Ishikawa (cell line): ENCODE measurements around the gene LRP2BP.

Experiments
- CEBPB ChIP-seq: IDR thresholded peaks from 2 replicates; pipeline ENCODE4 v1.6.1; 2012
- CREB1 ChIP-seq: IDR thresholded peaks from 2 replicates; pipeline ENCODE4 v1.6.1; 2012; ENCODE audit warnings: low read depth
- EGR1 ChIP-seq: IDR thresholded peaks from 2 replicates; pipeline ENCODE4 v1.6.1; 2012
- EP300 ChIP-seq: IDR thresholded peaks from 2 replicates; pipeline ENCODE4 v1.6.1; 2012; ENCODE audit warnings: borderline replicate concordance
- FOXM1 ChIP-seq: IDR thresholded peaks from 2 replicates; pipeline ENCODE4 v1.6.1; 2012; ENCODE audit warnings: low read depth, borderline replicate concordance
- NFIC ChIP-seq: IDR thresholded peaks from 2 replicates; pipeline ENCODE4 v1.6.1; 2012
- RAD21 ChIP-seq: IDR thresholded peaks from 2 replicates; pipeline ENCODE4 v1.6.1; 2012; ENCODE audit warnings: low read depth
- TAF1 ChIP-seq: IDR thresholded peaks from 2 replicates; pipeline ENCODE4 v1.6.1; 2012; ENCODE audit warnings: low read depth, mild to moderate bottlenecking
- TCF12 ChIP-seq: IDR thresholded peaks from 2 replicates; pipeline ENCODE4 v1.6.1; 2012; ENCODE audit warnings: low read depth
- TEAD4 ChIP-seq: IDR thresholded peaks from 2 replicates; pipeline ENCODE4 v1.6.1; 2012
- YY1 ChIP-seq: IDR thresholded peaks from 2 replicates; pipeline ENCODE4 v1.6.1; 2012; ENCODE audit warnings: low read depth
- ZBTB7A ChIP-seq: IDR thresholded peaks from 2 replicates; pipeline ENCODE4 v1.6.1; 2012; ENCODE audit warnings: low read depth
- TF ChIP-seq, protein P1 (sequence below): IDR thresholded peaks from 2 replicates; pipeline ENCODE4 v1.6.1; 2012
- TF ChIP-seq, protein P2 (sequence below): IDR thresholded peaks from 2 replicates; pipeline ENCODE4 v1.6.1; 2012
- TF ChIP-seq, protein P3 (sequence below): IDR thresholded peaks from 2 replicates; pipeline ENCODE4 v1.6.1; 2012; ENCODE audit warnings: low read depth, mild to moderate bottlenecking

LRP2BP gene

DNA sequence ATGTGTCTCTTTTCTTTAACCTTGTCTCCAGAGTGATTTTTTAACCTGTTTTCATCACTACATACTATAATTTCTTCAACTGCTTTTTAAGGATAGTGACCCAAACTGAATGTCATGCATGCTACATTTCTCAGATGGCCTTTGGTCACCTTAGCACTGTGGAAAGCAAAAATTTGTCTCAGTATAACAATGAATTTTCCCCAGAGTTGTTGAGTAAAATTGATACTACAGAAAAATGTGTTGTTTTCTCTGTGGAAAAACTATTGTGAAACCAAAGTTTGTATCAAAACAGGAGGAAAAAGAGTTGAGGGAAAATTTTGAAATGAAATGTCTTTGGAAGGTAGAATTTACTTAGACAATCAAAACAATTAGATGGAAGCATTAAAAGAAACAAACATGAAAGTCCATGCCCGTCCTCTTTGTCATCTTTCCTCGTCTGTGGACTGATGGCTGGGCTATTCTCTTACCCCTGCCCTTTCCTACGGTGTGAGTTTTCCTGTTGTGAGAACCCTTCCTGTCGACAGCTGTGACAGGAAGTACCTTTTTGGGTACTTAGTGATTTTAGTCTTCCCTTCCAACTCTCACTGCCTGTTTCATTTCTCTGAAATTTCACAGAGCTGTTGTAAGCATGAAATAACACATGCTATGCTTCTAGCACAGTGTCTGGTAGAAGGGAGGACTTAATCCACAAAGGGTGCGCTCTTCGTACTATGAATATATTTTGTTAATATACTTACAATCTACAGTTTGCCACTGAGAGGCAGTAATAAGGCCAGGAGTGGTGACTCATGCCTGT is 50.8 kb downstream of the LRP2BP start:
- TF ChIP-seq YY1 = no peak
- TF ChIP-seq, protein P1, sequence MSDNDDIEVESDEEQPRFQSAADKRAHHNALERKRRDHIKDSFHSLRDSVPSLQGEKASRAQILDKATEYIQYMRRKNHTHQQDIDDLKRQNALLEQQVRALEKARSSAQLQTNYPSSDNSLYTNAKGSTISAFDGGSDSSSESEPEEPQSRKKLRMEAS = no peak
- TF ChIP-seq, protein P2, sequence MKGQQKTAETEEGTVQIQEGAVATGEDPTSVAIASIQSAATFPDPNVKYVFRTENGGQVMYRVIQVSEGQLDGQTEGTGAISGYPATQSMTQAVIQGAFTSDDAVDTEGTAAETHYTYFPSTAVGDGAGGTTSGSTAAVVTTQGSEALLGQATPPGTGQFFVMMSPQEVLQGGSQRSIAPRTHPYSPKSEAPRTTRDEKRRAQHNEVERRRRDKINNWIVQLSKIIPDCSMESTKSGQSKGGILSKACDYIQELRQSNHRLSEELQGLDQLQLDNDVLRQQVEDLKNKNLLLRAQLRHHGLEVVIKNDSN = no peak
- no peak for TF ChIP-seq NFIC
- no peak for TF ChIP-seq CEBPB
- no peak for TF ChIP-seq FOXM1
- TF ChIP-seq TAF1 = no peak
- no peak for TF ChIP-seq TEAD4
- TF ChIP-seq CREB1 = no peak
- TF ChIP-seq, protein P3, sequence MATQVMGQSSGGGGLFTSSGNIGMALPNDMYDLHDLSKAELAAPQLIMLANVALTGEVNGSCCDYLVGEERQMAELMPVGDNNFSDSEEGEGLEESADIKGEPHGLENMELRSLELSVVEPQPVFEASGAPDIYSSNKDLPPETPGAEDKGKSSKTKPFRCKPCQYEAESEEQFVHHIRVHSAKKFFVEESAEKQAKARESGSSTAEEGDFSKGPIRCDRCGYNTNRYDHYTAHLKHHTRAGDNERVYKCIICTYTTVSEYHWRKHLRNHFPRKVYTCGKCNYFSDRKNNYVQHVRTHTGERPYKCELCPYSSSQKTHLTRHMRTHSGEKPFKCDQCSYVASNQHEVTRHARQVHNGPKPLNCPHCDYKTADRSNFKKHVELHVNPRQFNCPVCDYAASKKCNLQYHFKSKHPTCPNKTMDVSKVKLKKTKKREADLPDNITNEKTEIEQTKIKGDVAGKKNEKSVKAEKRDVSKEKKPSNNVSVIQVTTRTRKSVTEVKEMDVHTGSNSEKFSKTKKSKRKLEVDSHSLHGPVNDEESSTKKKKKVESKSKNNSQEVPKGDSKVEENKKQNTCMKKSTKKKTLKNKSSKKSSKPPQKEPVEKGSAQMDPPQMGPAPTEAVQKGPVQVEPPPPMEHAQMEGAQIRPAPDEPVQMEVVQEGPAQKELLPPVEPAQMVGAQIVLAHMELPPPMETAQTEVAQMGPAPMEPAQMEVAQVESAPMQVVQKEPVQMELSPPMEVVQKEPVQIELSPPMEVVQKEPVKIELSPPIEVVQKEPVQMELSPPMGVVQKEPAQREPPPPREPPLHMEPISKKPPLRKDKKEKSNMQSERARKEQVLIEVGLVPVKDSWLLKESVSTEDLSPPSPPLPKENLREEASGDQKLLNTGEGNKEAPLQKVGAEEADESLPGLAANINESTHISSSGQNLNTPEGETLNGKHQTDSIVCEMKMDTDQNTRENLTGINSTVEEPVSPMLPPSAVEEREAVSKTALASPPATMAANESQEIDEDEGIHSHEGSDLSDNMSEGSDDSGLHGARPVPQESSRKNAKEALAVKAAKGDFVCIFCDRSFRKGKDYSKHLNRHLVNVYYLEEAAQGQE = no peak
- no peak for TF ChIP-seq ZBTB7A
- no peak for TF ChIP-seq EP300
- no peak for TF ChIP-seq RAD21
- TF ChIP-seq TCF12 = no peak
- TF ChIP-seq EGR1 = no peak

DNA sequence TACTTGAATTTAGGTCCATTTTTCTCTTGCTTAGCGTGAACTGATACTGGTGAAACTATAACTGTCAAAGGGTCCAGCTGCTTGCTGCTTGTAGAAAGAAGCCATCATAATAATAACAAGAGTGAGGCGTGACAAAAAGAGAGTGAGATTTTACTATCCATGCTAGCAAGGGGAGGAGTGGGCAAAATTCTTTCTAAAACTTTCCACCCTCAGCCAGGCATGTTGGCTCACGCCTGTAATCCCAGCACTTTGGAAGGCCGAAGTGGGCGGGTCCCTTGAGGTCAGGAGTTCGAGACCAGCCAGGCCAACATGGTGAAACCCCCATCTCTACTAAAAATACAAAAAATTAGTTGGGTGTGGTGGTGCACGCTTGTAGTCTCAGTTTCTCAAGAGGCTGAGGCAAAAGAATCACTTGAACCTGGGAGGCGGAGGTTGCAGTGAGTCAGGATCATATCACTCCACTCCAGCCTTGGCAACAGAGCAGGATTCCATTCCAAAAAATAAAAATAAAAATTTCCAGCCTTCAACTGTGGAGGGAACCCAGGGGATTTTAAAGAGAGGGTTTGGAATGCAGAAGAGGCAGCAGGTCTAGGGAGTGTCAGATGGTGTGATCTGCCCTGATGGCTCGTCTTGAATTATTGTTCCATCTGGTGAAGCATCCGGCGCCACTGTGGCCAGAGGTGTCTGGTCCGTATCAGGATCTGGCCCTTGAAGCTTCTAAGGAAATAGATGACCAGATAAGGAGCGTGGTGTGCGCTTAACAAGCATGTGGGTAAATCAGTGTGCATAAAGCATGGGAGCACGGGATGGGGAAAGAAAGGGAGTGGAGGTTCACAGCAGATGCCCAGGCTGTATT is 51.8 kb downstream of the LRP2BP start:
- TF ChIP-seq NFIC (no peak), EP300 (no peak), CEBPB (no peak), RAD21 (no peak), CREB1 (no peak), EGR1 (no peak)
- TF ChIP-seq, protein P3 = no peak
- TF ChIP-seq, protein P2 = no peak
- TF ChIP-seq, protein P1 = no peak

DNA sequence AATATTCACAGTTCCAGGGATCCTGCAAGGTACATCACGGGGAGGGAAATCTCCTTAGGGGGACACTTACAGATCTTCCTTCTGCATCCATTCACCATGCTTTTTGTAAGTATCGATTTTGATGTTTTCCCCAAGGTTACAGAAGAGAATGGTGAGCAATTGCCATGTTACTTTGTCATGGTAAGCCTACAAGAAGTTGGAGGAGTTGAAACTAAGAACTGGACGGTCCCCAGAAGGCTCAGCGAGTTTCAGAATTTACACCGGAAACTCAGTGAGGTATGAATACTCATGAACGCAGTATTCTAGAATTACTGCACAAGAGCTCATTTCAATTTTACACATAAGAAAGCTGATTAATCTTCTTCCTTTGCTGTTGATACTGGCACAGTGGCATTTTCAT is 53.9 kb downstream of the LRP2BP start:
- TF ChIP-seq, protein P3 = no peak
- TF ChIP-seq CEBPB (no peak), ZBTB7A (no peak), RAD21 (no peak), TAF1 (no peak), EP300 (no peak), NFIC (no peak), EGR1 (no peak), TCF12 (no peak), CREB1 (no peak), TEAD4 (no peak), YY1 (no peak)
- TF ChIP-seq, protein P1 = no peak
- TF ChIP-seq, protein P2 = no peak
